Fibroblast of lung (primary cell): ENCODE results near the gene RARRES2.

Experiments
- CTCF ChIP-seq, 2 donors: IDR thresholded peaks in 1 of 2; conservative IDR thresholded peaks in 1 of 2; 1 replicate in 1 of 2; 2 replicates in 1 of 2; pipeline ENCODE4 v1.5.1; 2011 to 2012; ENCODE audit warnings: low read length in 2 of 2, control low read depth in 1 of 2, inconsistent platforms in 1 of 2, low read depth in 1 of 2, mild to moderate bottlenecking in 1 of 2
- EZH2 ChIP-seq: IDR thresholded peaks from 2 replicates; pipeline ENCODE4 v1.5.1; 2012; ENCODE audit warnings: low read length, control low read depth, mild to moderate bottlenecking; ENCODE audit errors: missing control alignments

DNA sequence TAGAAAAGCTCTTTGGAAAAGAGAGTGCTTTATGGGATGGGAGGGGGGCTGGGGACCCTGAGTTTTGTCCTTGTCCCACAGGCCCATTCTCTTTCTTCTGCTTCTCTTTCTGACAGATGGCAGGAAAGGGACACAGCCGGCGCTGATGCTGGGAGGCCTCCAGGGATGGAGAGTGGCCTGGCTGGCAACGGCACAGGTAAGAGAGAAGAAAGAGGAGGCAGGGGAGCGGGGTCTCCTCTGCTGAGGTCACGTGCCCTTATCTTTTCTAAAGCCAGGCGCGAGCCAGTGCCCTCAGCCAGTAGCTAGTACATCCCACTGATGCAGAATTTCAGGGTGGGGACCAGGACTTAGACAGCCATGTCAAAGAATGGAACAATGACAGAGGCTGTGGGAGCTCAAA is 46.9 kb upstream of the RARRES2 start:
- TF ChIP-seq CTCF (conservative IDR thresholded peaks at IDR 0.05 in 1 of 2, IDR thresholded peaks at IDR 0.05 in 1 of 2; ENCODE audit: low read depth in 1 of 2, low read length in 2 of 2) (no peak), EZH2 (no peak)
